ENCODE measurements around the gene SLC7A7. TPM values are rescaled to one million over a fixed set of nuclear protein-coding genes. Genes with fewer than 3 reads are reported as not detected.
"Not testable (repeated sequence)": the region's sequence is repeated elsewhere in the genome, so short reads cannot be mapped to it uniquely, and the experiment has no call there.

Gene SLC7A7
- total RNA-seq, 4 donors from 2014 or later: 52.0 to 72.3 (median 64.0) TPM

DNA sequence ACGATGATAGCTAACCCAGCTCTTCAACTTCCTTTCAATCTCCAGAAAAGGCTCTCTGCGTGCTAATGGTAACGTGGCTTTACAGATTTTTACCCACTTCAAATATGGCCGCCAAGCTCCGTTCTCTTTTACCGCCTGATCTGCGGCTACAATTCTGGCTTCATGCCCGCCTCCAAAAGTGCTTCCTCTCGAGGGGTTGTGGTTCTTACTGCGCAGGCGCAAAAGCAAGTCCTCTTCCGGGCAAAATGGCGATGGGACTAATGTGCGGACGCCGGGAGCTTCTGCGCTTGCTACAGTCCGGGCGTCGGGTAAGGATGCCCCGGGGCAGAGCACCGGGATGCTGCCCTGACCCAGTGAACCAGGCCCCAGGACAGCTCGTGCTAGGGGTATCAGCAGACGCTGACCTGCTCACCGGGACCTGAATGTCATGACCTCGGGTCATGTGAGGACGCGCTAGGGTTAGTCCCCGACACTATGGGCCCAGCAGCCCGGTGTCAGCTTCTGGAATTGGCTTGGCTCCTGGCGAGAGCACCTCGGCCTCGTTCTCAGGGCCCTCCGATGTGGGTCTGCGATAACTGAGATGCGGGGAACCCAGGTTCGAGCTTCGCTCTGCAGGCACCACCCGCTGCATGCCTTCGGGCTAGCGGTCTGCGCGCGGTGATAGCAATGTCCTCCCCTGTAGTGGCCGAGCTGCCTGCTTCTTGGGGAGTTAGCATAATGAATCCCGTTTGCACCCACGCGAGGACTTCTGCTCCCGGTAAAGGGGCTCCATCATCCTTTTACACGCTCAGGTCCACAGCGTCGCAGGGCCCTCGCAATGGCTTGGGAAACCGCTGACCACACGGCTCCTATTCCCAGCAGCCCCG, 48.5 kb downstream of the SLC7A7 start, which contains the start of gene OXA1L:
OXA1L (plus strand) TSS at position 232 of the 866 bp plus-strand sequence; CDS start at position 246, 14 bp downstream.
- TF ChIP-seq, protein P1, sequence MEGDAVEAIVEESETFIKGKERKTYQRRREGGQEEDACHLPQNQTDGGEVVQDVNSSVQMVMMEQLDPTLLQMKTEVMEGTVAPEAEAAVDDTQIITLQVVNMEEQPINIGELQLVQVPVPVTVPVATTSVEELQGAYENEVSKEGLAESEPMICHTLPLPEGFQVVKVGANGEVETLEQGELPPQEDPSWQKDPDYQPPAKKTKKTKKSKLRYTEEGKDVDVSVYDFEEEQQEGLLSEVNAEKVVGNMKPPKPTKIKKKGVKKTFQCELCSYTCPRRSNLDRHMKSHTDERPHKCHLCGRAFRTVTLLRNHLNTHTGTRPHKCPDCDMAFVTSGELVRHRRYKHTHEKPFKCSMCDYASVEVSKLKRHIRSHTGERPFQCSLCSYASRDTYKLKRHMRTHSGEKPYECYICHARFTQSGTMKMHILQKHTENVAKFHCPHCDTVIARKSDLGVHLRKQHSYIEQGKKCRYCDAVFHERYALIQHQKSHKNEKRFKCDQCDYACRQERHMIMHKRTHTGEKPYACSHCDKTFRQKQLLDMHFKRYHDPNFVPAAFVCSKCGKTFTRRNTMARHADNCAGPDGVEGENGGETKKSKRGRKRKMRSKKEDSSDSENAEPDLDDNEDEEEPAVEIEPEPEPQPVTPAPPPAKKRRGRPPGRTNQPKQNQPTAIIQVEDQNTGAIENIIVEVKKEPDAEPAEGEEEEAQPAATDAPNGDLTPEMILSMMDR (IDR thresholded peaks at IDR 0.05): no peak
- peak; percentile 88 for ATAC-seq (ENCODE audit: low FRiP score)
- peak; percentile 92 for DNase-seq (ENCODE audit: low spot score)

DNA sequence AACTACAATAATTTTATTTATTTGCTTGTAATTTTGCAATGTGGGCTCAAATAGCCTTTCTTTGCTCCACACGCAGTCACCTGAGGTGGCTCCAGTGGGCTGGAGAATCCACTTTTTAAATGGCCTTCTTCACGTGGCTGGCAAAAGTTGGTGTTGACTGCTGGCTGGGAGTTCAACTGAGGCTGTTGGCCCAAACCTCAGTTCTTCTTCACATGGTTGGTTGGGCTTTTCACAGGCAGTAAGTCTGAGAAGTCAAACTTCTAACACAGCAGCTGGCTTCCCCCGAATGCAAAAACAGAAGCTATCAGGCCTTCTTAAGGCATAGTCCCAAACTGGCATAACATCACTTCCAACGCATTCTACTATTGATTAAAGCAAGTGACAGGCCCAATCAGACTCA, 50.9 kb downstream of the SLC7A7 start:
- DNase-seq (ENCODE audit: low spot score) (no peak), ATAC-seq (ENCODE audit: low FRiP score) (no peak)
- TF ChIP-seq, protein P1 (IDR thresholded peaks at IDR 0.05): no peak

DNA sequence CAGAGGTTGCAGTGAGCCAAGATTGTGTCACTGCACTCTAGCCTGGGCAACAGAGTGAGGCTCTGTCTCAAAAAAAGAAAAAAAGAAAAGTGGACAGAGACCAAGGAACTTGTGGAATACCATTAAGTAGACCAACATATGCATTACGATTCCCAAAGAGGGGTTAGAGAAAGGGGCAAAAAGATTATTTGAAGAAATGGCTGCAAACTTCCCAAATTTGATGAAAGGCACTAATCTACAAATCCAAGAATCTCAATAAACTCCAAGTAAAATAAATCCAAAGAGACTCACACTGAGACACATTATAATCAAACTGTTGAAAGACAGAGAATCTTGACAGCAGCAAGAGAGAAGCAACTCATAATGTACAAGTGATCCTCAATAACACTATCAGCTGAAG, 53.5 kb downstream of the SLC7A7 start:
- no peak for DNase-seq (ENCODE audit: low spot score)
- ATAC-seq (ENCODE audit: low FRiP score): no peak
- TF ChIP-seq, protein P1 (IDR thresholded peaks at IDR 0.05): no peak

DNA sequence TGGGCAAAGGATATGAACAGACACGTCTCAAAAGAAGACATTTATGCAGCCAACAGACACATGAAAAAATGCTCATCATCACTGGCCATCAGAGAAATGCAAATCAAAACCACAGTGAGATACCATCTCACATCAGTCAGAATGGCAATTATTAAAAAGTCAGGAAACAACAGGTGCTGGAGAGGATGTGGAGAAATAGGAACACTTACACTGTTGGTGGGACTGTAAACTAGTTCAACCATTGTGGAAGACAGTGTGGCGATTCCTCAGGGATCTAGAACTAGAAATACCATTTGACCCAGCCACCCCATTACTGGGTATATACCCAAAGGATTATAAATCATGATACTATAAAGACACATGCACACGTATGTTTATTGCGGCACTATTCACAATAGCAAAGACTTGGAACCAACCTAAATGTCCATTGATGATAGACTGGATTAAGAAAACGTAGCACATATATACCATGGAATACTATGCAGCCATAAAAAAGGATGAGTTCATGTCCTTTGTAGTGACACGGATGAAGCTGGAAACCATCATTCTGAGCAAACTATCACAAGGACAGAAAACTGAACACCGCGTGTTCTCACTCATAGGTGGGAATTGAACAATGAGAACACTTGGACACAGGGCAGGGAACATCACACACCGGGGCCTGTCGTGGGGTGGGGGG, 57.1 kb downstream of the SLC7A7 start:
- ATAC-seq (ENCODE audit: low FRiP score); DNase-seq (ENCODE audit: low spot score): not testable (repeated sequence)

DNA sequence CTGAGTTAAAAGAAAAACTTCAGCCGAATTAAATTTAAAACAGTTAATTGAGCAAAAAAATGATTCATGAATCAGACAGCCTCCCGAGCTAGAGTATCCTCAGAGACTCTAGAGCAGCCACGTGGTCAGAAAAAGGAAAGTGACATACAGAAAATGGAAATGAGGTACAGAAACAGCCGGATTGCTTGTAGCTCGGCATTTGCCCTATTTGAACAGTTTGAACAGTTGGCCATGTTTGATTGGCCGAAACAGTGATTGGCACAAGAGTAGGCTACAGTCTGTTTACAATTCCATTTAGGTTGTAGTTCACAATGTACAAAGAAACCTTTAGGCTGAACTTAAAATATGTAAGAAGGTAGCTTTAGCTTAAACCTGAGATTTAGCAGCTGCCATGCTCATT, 61.6 kb downstream of the SLC7A7 start:
- no peak for ATAC-seq (ENCODE audit: low FRiP score)
- TF ChIP-seq, protein P1 (IDR thresholded peaks at IDR 0.05): no peak
- no peak for DNase-seq (ENCODE audit: low spot score)

DNA sequence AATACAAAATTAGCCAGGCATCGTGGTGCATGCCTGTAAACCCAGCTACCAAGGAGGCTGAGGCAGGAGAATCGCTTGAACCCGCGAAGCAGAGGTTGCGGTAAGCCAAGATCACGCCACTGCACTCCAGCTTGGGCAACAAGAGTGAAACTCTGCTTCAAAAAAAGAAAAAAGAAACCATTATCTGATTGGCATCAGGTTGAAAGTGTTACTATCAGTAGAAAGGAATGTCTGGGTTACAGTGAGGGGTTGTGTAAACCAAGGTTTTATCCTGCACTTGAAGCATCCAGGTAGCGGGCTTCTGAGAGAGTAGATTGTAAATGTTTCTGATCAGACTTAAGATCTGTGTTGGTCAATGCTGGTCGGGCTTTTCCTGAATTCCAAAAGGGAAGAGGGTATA, 62.8 kb downstream of the SLC7A7 start:
- TF ChIP-seq, protein P1 (IDR thresholded peaks at IDR 0.05): no peak
- no peak for DNase-seq (ENCODE audit: low spot score)

DNA sequence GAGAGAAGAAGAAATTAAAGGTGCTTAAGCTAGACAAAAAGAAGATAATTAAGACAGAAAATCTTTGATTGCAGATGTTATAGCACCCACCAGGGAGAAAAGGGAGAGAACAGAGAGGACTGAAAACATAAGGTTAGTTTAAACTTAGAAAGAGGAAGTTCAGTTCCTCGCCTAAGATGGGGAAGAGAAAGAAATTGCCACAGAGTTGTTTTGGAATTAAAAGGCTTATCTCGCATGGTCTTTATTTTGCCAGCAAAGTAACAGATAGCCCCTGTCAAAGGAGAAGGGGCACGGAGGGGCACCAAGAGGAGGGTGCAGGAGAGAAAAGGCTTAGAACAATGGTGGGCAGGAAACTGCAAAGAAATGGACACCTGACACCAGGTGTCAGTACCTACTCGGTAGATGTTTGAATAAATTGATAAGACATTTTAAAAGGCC, 66.6 kb downstream of the SLC7A7 start:
- DNase-seq (ENCODE audit: low spot score): no peak
- TF ChIP-seq, protein P1 (IDR thresholded peaks at IDR 0.05): no peak
- ATAC-seq (ENCODE audit: low FRiP score): no peak

More for the DNA sequence above, 62.8 kb downstream of the SLC7A7 start:
- no peak for ATAC-seq (ENCODE audit: low FRiP score)
